ENCODE data around the gene ORC2. TPM values are rescaled to one million over a fixed set of nuclear protein-coding genes. Genes with fewer than 3 reads are reported as not detected.

Gene ORC2
- total and polyA plus RNA-seq, 10 of the 15 experiments (the other 5 are each of a cell fraction or from before 2014, with no cell fraction given), result 6.1 to 36.9 (median 17.6) TPM

- TF ChIP-seq IKZF2 (IDR thresholded peaks at IDR 0.05), result peak in 1 of 2 experiments; percentile 80; a peak in 2 of 4 replicates
- peak; percentile 14; the same call in 1 of the 2 replicates for TF ChIP-seq LARP7 (IDR thresholded peaks at IDR 0.05)
Observed at GRCh38 chr2:200963918-200964252, 425 bp upstream of the ORC2 start (continued).

GRCh38 chr2:200962811-200963123 is 693 bp downstream of the ORC2 start:
- H3K9ac ChIP-seq (ENCODE audit: control insufficient read depth, insufficient read depth, low read length), result peak overlapping the region; percentile 78
- CTCF ChIA-PET, result interaction anchor here (0.5 to 13.4 kb wide), 25 partner anchors 9 to 270 kb away, joined by 3 to 154 read pairs (median 6); partner anchors contain the start of genes CASP10, CFLAR, HYCC2 and NDUFB3
- no peaks in the 10 kb centered on the region for H4K20me1 ChIP-seq (ENCODE audit: control insufficient read depth, insufficient read depth)
- H3K36me3 ChIP-seq (ENCODE audit: control insufficient read depth in 2 of 2, insufficient read depth in 2 of 2, low read length in 1 of 2), result no peaks in the 10 kb centered on the region
- H2AFZ ChIP-seq (ENCODE audit: control insufficient read depth, low read depth, low read length), result peak overlapping the region; percentile 98
- BruUV-seq (replicated peaks), result TSS peak; percentile 69
- peak overlapping the region; percentile 92 for H3K4me2 ChIP-seq (ENCODE audit: control insufficient read depth, insufficient read depth)
- H3K4me1 ChIP-seq (ENCODE audit: control insufficient read depth, insufficient read depth, low read length), result peaks cover 7% of the 10 kb centered on the region; the same call in 1 of the 2 replicates
- in situ Hi-C loops (cut with MboI) (no loop called here), intact Hi-C loops (cut with micrococcal nuclease; ENCODE audit: unreplicated experiment) (loop anchor here (1.0 to 5.0 kb wide), 4 partner anchors 107 to 270 kb away; partner anchors contain the start of gene CFLAR)
- peak overlapping the region; percentile 67 for H3K27ac ChIP-seq (ENCODE audit: control insufficient read depth, insufficient read depth)
- H3K79me2 ChIP-seq (ENCODE audit: control insufficient read depth, insufficient read depth, low read length), result peaks cover 48% of the 10 kb centered on the region
- RAD21 ChIA-PET (ENCODE audit: unreplicated experiment), result interaction anchor here (0.6 to 5.5 kb wide), 11 partner anchors 14 to 270 kb away, joined by 3 to 62 read pairs (median 7); partner anchors contain the start of gene CASP10
- no peaks in the 10 kb centered on the region for H3K9me3 ChIP-seq (replicated peaks; ENCODE audit: control insufficient read depth, insufficient read depth, low read length)
- peak; percentile 24 for ATAC-seq
- DNase-seq (ENCODE audit: low read depth, low spot score), result no peak
- POLR2A ChIA-PET, result interaction anchor here (1.1 to 2.4 kb wide), 6 partner anchors 18 to 159 kb away, joined by 3 to 7 read pairs (median 4); no protein-coding TSS in a partner anchor
- WGBS (ENCODE audit: insufficient coverage, insufficient replicate concordance, low lambda C conversion rate, missing lambda C conversion rate), result 2% methylated on average over 7 of the region's 7 CpGs
- SMC1A ChIA-PET (ENCODE audit: uncharacterized antibody, unreplicated experiment), result interaction anchor here (0.8 to 6.4 kb wide), 12 partner anchors 13 to 295 kb away, joined by 3 to 80 read pairs (median 4); partner anchors contain the start of genes CASP10 and CLK1
- TF ChIP-seq PML (IDR thresholded peaks at IDR 0.05; ENCODE audit: low read length), result peak; percentile 42; the same call in 1 of the 2 replicates
- TF ChIP-seq SPI1 (IDR thresholded peaks at IDR 0.05; ENCODE audit: borderline replicate concordance, insufficient read depth, low read depth, low read length), result peak; percentile 43; the same call in 1 of the 2 replicates
- TF ChIP-seq BRCA1 (IDR thresholded peaks at IDR 0.05; ENCODE audit: low read depth, low read length), result no peak
- H3K27me3 ChIP-seq (replicated peaks in 1 of 2; ENCODE audit: control insufficient read depth in 2 of 2, insufficient read depth in 2 of 2, low read length in 1 of 2), result no peaks in the 10 kb centered on the region
- no peak for FAIRE-seq
- peak overlapping the region; percentile 99 for H3K4me3 ChIP-seq

Measured in GM12878 (cell line).